Measurements from ENCODE around the gene DCXR.
A peak's percentile ranks its signal among the peaks of the same experiment; 100 is the strongest.

Gene DCXR

DNA sequence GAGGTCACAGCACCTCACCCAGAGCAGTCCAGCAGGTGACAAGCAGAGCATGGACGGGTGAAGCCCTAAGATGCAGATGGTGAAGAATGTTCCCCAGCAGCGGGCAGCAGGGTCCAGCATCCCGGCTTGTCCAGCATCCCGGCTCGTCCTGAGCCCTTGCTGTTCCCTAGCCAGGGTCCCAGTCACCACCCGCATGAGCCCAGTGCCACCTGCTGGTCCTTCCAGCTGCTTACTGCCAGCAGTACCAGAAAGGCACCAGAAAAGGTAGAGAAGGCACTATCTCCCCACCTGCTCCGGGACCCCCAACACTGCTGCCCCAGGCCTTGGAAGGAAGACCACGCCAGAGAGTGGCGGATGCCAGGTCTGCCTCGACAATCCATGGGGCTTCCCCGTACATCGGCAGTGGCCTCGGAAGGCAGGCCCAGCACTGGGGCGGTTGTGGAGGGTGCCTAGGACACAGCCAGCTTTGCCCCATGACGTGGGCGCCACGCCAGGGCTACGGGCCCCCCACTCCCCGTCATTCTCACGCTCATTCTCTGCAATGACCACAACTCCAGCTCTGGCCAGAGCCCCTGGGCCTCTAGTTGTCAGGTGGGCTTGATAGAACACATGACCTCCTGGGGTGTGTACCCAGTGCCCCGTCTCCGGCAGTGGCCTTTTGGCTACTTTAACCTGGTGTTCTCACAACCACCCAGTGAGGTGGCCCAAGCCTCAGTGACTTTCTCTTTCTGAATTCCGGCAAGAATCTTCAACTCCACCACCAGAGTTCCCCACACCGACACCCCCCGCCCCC, 16.2 kb downstream of the DCXR start:
- DNase-seq = peak; percentile 10

DNA sequence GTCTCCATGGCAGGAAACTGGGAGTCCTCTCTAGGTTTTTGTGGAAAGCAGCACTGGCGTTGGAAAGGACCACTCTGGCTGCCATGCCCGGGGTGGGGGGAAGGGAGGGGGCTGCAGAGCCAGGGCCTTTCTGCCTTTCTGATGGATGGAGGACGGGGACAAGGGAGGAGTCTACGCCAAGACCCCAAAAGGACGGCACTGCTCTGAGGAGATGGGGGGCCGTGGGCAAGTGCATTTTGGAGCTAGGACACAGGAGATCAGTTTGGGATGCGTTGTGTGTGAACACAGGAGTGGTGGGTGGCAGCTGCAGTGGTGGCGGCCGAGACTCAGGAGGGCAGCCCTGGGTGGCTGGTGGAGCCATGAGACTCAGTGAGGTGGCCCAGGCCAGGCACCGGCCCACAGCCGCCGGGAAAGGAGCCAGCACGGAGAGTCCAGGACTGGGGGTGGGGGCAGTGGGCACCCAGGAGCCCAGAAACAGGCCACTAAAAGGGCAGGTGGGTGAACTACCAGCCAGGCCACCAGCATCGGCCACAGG, 16.9 kb downstream of the DCXR start:
- DNase-seq = no peak

DNA sequence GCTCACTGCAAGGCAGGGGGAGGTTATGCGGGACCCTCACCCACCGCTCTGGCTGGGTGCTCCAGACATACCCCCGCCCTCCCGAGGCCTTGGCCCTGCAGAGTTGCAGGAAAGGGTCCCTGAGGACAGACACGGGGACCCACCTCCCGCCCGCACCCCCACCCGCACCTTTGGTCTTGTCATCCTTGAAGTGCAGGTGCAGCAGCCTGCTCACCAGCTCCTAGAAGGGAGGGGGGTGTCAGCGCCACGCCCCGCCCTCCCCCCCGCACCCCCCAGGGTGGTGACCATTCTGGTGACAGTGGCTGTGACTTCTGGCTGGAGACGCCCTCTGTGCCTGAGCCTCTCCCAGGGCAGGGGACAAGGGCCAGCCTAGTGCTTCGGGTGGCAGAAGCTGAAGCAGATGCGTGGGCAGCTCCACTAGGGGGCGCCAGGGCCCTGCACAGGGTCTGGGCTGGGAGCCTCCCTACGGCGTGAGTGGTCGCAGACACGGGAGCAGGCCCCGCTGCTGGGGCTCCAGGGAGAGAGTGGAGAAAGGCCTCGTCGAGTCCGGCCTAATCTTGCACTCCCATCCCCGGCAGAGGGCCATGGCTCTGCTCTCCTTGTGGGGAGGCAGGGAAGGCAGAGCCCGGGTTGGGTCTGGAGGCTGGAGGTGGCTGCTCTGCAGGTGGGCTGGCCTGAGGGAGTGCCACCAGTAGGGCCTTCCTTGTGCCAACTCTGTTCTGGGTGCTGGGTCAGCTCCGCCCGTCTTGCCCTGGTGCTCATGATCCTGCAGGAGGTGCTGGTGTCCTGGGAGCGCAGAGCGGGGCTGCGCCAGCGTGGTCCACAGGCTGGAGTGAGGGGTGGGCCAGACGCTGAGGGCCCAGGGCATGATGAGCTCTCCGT, 17.6 kb downstream of the DCXR start:
- no peak for DNase-seq

DNA sequence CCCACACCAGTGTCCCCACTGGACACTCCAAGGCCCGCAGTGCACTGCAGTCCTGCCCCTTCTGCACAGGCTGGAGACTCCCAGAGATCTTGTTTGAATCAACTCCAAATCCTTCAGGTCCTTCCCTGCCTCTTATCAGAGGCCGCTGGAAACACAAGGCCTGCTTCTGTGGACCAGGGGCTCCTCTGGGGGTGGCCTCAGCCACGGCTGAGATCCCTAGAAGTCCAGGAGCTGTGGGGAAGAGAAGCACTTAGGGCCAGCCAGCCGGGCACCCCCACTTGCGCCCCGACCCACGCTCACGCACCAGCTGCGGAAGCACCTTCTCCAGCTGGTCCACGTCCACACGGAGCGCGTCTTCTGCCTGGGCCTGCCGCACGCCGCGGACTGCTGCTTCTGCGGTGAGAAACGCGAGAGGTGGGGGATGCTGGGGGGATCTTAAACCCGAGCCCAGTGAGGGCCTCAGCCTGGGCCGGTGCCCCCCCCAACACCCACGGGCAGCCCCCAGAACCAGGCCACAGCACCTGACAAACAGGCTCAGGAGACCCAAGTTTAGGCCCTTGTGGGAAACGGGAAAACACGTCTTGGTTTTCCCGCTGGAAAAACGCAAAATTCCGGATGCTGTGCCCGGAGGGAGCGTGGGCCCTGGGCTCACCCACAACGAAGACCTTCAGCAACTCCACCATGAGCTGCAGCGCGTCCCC, 18.4 kb downstream of the DCXR start:
- DNase-seq = no peak

DNA sequence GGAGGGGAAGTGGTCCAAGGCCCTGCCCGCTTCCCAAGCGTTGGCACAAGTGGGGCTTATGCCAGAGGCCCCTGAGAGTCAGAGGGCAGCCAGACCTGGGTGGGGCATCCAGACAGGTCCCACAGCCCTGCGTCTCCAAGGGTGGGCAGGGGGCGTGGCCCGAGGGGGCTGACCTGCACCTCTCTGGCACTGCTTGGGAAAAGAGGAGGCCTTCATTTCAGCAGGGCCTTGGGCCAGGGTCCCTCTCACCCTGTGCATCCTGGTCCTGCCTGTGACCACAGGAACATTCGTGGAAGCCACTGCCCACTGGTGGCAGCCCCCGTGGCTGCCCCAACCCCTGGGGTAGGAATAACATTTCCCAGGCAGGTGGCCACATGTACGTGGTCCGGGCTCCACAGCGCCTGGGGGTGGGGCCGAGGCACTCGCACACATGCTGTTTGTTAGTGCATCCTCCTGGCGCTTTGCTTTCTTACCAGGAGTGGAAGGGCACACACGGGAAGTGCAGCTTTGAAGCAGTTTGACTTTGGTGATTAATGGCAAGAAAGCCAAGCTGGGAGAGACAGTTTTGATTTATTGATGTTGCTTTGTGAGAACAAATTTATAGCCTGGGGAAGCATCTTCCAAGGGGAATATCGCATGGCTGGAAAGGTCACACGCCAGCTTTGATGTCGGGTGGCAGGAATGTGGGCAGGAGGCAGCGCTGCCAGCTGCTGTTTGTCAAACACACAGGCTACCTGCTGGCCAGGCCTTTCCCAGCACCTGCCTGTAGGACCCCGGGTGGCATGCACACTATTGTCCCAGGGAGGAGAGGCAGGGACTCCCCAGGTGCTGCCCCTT, 19.1 kb downstream of the DCXR start:
- DNase-seq = no peak

DNA sequence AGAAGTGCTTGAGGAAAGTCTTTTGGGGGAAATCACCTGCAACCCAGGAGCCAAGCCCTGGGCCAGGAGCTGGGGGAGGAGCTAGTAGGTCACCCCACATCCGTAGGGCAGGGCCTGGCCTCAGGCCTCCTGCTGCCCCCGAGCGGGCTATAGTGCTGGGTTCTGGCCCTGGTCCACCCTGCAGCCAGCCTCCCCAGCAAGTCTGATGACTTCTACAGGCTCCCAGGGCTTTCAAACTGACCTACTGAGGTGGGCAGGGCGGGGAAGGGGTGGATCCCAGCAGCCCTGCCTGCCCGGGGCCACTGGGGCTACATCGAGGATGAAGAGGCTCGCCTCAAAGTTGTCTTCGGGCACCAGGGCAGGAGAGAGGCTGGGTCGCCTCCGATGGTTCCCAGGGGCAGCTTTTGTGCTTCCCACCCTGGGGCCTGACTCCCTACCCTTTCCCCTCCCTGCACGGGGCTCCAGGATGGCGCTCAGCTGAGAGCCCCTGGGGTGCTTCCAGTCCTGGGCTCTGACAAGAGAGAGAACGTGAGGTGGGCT, 19.8 kb downstream of the DCXR start:
- no peak for DNase-seq

DNA sequence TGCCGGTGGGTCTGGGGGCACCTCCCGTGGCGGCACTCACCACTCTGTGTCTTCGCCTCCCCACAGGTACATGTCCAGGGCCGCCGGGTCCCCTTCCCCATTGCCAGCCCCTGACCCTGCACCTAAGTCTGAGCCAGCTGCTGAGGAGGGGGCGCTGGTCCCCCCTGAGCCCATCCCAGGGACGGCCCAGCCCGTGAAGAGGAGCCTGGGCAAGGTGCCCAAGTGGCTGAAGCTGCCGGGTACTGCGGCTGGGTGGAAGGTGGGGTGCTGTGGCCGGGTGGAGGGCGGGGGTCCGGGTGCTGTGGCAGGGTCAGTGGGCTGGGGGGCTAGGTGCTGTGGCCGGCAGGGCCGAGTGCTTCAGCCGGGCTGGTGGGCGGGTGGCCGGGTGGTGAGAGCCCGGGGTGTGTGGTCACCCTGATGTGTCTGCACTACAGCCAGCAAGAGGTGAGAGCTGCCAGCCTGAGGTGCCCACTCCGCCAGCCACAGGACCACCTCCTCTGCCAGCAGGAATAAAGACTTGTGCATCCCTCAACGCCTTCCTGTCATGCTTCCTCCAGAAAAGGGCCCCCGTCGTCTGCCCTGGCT, 20.5 kb downstream of the DCXR start:
- DNase-seq = no peak

DNA sequence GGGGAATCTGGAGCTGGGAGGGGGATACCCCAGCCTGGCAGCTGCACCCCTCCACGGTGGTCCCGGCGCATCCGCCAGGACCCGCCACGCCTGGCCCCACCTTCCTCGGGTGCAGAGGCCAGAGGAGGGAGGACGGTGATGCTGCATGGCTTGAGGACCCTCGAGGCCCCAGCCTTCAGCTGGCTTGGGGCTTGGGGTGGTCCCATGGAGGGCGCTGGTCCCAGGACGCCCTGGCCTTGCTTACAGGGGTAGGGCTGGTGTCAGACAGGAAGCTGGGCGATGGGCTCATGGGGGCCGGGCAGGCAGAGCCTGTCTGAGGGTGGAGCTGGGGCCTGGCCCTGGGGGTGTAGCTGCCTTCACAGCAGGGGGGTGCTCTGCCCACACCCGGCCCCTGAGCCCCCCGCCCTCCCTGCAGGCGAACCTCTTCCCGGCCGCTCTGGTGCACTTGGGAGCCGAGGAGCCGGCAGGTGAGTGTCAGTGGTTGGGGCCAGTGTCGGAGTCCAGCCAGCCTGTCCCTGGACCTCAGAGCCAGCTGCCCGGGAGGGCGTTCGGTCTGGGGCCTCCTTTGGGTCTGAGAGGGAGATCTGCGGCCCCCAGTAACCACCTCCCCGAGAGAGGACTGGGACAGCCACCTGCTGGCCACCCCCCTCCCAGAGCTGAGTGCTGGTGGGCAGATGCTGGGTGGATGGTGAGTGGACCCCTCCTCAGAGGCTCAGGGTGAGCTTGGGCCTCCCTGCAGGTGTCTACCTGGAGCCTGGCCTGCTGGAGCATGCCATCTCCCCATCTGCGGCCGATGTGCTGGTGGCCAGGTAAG, 21.2 kb downstream of the DCXR start:
- DNase-seq = no peak

DNA sequence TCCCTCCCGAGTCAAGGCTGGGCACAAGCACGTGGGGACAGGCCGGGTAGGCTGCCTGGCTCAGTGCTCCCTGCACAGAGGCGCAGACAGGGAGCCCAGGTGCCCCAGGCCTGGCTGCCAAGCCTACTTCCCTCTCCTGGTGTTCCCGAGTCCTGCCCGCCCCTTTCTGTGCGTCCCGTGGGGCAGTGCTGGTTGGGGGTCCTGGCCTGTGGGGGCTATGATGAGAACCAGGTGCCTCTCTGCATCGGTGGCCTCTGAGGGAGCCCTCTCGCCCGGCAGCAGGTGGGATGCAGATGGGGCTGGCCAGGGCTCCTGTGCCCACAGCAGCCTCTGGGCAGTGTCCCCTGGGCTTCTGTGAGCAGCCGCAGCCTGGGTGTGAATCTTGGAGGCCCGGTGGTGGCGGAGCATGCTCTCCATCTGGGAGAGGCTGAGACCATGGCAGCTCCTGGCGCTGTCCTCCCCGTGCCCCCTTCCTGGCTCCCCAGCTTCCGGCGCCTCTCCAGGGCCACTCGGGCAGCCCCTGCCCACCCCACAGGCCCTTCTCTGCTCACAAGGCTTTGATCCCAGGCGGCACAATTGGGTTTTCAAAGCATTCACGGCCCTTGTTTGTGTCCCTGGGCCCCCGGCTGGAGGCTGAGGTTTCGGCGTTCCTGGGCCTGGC, 22.1 kb downstream of the DCXR start:
- no peak for DNase-seq

DNA sequence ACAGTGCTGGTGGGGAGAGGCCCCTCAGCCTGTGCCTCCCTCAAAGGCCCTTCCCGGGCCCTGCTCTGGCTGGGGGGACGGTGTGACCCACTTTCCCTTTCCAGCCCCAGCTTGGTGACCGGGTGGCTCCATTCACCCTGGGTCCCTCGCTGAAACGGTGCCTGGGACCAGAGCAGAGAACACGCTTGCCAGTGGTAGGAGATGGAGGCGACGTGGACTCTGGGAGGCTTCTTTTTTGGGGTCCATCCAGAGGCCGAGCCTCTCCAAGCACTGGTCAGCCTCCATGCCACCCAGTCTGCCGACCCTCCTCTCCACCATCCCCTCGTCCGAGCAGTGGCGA, 22.6 kb downstream of the DCXR start:
- no peak for DNase-seq

DNA sequence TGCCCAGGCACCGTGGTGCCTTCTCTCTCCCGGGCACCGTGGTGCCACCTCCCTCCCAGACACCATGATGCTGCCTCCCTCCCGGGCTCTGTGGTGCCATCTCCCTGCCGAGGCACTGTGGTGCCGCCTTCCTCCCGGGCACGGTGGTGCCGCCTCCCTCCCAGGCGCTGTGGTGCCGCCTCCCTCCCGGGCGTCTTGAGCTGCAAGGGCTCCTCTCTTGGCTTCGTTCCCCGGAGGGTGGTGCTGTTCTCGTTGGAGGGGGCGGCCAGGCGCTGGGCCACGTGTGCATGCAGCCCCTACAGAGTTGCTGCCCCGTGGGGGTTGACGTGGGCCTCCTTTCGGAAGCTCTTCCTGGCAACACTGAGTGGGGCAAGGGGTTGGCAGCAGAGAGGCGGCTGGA, 23.1 kb downstream of the DCXR start:
- no peak for DNase-seq

DNA sequence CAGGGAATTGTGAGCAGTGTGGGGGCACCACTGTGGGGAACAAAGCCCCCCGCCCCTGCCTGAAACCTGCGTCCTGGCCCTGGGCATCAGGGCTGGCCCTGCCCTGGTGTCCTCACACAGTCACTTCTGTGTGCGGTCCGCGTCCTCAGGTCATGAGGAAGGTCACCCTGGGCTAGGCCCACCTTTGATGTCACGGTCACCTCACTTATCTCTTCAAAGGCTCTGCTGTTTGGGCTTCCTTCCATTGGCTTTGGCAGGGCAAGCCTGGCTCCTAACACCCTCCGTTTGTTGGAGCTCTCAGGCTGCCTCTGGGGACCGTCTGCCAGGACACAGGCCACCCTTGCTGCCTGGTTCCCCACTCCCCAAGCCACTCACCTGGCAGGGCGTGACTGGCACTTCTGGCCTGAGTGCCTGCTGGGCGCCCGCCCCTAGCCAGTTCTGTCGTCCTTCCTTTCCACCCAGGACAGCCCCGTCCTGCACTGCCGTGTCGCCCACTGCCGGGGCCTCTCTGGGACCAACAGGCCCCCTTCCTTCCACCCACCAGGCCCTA, 23.6 kb downstream of the DCXR start:
- DNase-seq = no peak

DNA sequence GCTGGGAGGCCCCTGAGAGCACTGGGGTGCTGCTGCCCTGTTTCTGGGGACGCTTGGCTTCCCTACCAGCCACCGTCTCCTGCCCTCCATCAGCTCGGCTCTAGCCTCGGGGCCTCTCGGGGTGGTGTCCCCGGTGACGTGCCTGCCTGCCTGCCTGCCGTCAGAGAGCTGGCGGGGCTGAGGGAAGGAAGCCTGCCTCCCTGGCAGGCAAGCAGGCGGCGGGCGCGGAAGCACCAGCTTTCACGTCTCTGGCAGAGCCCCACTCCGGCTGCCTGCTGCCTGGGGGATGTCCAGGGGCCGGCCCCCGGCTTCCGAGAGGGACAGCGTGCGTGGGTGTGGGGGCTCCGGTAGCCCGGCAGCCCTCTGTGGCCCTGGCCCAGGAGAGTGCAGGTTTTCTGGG, 24.2 kb downstream of the DCXR start:
- no peak for DNase-seq

DNA sequence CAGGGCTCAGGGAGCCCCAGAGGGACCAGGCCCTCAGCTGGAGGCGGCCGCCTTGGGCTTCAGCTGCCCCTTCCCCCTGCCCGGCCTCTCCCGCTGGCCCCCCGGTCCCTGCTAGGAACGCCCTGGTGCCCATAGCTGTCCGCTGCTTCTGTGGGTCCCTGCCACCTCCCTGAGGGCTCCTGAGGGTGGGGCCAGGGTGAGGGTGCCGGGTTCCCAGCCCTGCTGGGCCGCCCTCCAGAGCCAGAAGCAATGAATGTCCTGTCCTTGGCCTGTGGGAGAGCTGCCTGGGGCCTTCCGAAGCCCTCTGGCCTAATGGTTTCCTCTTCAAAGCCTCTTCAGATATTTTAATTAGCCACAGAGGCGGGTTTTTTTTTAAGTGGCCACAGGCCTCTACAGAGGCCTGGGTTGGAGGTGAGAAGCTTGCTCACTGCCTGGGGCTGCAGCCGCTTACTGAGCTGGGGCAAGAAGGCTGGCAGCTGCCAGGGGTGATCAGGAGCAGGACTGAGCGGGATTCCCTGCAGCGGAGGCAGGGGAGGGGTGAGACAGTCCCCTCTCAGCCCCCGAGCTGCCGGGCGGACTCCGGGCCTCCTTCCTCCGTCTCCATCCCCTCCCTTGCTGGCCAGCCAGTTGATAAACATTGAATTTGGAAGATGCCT, 24.7 kb downstream of the DCXR start:
- no peak for DNase-seq

DNA sequence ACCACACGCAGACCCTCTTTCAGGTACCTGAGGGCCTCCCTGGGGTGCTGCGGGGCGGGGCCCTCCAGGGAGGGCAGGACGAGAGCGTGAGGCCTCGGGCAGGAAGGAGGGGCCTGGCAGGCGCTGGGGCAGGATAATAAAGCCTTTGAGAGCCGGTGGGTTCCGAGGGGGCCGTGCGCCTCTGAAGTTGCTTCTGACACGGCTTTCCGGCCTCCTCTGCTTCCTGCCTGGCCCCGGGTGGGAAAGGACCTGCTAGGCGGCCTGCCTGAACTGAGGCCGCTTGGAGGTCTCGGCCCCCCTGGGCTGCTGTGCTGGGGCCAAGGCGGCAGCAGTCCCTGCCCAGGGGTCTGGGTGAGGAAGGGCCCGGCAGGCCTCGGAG, 25.2 kb downstream of the DCXR start:
- no peak for DNase-seq

DNA sequence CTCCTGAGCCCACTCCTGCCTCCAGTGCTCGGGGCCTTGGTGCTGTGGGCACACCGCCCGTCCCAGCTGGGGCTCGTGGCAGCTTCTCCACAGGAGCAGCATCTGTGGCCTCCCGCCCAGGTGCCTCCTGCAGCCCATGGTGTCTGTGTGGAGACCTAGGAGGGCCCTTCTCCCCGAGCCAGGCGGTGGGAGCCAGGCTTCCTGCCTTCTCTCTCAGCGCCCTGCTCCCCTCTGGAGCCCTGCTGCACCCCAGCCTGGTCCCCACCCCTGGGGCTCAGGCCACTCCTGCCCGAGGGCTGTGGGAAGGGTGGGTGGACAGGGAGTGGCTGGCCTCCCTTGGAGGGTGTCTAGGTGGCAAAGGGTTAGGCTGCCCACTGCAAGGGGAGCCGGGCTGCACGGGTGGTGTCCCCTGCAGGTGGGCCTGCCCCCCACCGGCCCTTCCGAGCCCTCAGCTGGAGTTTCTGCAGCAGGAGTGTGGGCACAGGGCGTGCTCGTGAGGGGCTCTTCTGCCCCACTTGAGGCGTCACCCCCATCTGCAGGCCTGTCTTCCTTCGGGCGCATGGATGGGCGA, 25.8 kb downstream of the DCXR start:
- DNase-seq = no peak

DNA sequence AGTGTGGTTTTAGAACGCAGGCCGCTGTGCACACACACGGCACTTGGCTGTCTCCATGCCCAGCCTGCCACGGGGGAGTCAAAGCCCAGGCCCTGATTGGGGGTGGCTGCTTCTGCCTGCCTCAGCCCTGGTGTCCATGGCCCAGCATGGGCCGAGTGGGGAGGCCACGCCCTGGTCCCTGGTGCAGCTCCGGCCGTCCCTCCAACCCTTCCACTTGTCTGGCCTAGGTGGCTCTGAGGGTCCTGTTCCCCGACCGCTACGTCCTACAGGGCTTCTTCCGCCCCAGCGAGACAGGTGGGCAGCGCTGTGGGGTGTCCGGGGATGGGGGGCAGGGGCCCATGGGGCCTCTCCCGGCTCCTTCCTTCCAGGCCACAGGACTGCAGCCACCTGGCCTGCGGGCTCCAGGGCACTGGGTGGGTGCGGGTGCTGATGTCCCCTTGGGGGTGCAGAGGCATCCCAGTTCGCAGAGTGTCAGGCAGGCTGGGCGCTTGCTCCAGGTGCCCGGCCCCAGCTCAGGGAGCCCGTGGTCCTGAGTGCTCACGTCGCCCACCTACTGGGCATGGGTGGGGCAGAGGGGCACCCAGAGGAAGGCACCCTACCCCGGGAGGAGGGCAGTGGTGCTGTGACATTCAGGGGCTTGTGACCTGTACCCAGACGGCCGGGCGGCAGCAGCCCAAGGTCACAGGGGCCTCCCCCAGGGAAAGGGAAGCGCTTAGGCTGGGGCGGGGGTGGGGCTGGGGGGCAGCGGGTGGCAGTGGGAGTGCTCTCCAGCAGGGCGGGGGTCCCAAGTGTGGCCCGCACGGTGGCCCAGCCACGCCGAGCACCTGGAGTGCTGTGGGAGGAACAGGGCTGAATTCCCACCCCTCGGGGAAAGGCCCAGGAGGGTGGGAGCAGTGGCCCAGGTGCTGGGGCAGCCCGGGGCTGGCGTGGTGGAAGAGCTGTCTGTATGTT, 26.6 kb downstream of the DCXR start:
- no peak for DNase-seq

DNA sequence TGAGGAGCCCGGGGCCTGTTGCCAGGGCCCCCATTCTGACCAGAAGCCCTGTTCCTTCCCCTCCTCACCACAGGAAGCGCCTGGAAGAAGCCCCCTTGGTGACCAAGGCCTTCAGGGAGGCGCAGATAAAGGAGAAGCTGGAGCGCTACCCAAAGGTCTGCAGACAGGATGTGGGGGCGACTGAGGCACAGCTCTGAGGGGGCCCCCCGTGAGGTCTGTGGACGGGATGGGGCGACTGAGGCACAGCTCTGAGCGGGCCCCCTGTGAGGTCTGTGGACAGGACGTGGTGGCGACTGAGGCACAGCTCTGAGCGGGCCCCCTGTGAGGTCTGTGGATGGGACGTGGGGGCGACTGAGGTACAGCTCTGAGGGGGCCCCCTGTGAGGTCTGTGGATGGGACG, 28.1 kb downstream of the DCXR start:
- DNase-seq = no peak
